ENCODE results near the gene USP24.
"Not testable (repeated sequence)": the region's sequence is repeated elsewhere in the genome, so short reads cannot be mapped to it uniquely, and the experiment has no call there.

The USP24 gene

GRCh38 chr1:55034476-55035133 lies 180.6 kb downstream of the USP24 start:
- peaks cover 12% of the 10 kb centered on the region for H3K36me3 Mint-ChIP-seq (ENCODE audit: low read depth)
- TF ChIP-seq, protein P1, sequence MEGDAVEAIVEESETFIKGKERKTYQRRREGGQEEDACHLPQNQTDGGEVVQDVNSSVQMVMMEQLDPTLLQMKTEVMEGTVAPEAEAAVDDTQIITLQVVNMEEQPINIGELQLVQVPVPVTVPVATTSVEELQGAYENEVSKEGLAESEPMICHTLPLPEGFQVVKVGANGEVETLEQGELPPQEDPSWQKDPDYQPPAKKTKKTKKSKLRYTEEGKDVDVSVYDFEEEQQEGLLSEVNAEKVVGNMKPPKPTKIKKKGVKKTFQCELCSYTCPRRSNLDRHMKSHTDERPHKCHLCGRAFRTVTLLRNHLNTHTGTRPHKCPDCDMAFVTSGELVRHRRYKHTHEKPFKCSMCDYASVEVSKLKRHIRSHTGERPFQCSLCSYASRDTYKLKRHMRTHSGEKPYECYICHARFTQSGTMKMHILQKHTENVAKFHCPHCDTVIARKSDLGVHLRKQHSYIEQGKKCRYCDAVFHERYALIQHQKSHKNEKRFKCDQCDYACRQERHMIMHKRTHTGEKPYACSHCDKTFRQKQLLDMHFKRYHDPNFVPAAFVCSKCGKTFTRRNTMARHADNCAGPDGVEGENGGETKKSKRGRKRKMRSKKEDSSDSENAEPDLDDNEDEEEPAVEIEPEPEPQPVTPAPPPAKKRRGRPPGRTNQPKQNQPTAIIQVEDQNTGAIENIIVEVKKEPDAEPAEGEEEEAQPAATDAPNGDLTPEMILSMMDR (IDR thresholded peaks at IDR 0.05) = no peak
- H3K27me3 Mint-ChIP-seq (ENCODE audit: low read depth, poor library complexity) = peaks cover 28% of the 10 kb centered on the region

GRCh38 chr1:55033265-55033614 lies 181.9 kb downstream of the USP24 start:
- H3K27me3 Mint-ChIP-seq (ENCODE audit: low read depth, poor library complexity) = peaks cover 18% of the 10 kb centered on the region
- peaks cover 12% of the 10 kb centered on the region for H3K36me3 Mint-ChIP-seq (ENCODE audit: low read depth)
- peak overlapping the region; percentile 13 for H3K27ac Mint-ChIP-seq
- TF ChIP-seq, protein P1 (IDR thresholded peaks at IDR 0.05) = no peak
- H3K9me3 Mint-ChIP-seq = peaks cover 22% of the 10 kb centered on the region
- H3K4me1 Mint-ChIP-seq = peaks cover 80% of the 10 kb centered on the region
- H3K4me3 Mint-ChIP-seq = no peak overlapping the region
- DNase-seq = no peak

More at GRCh38 chr1:55034476-55035133, 180.6 kb downstream of the USP24 start:
- Mint-ChIP-seq H3K4me3 (no peak overlapping the region), H3K27ac (peak overlapping the region; percentile 7), H3K9me3 (peaks cover 22% of the 10 kb centered on the region), H3K4me1 (peaks cover 87% of the 10 kb centered on the region)
- peak; percentile 56 for DNase-seq

- Mint-ChIP-seq H3K36me3 (ENCODE audit: low read depth) (peaks cover 12% of the 10 kb centered on the region), H3K9me3 (peaks cover 22% of the 10 kb centered on the region), H3K4me1 (peaks cover 73% of the 10 kb centered on the region), H3K27me3 (ENCODE audit: low read depth, poor library complexity) (peaks cover 16% of the 10 kb centered on the region)
- not testable (repeated sequence) for H3K4me3 Mint-ChIP-seq, DNase-seq, H3K27ac Mint-ChIP-seq
These were observed 184.1 kb downstream of the USP24 start for GRCh38 chr1:55031098-55031497.

GRCh38 chr1:55026682-55027081 lies 188.5 kb downstream of the USP24 start:
- H3K27ac Mint-ChIP-seq; DNase-seq; H3K4me3 Mint-ChIP-seq; H3K36me3 Mint-ChIP-seq (ENCODE audit: low read depth): not testable (repeated sequence)
- H3K27me3 Mint-ChIP-seq (ENCODE audit: low read depth, poor library complexity) = peaks cover 12% of the 10 kb centered on the region
- H3K9me3 Mint-ChIP-seq = peaks cover 20% of the 10 kb centered on the region
- H3K4me1 Mint-ChIP-seq = peaks cover 65% of the 10 kb centered on the region

DNA sequence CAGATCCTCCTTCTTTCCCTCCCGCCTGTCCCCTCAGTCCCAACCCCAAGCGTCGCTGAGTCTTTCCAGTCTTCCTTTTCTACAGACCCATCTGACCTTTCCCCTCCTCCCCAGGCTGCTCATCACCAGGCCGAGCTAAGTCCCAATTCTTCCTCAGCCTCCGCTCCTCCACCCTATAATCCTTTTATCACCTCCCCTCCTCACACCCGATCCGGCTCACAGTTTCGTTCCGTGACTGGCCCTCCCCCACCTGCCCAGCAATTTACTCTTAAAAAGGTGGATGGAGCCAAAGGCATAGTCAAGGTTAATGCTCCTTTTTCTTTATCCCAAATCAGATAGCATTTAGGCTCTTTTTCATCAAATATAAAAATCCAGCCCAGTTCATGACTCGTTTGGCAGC lies 191.0 kb downstream of the USP24 start:
- peak overlapping the region; percentile 5 for H3K4me3 Mint-ChIP-seq

GRCh38 chr1:55021942-55022546 lies 193.1 kb downstream of the USP24 start:
- peaks cover 38% of the 10 kb centered on the region for H3K4me1 Mint-ChIP-seq
- peaks cover 10% of the 10 kb centered on the region for H3K9me3 Mint-ChIP-seq
- no peak overlapping the region for H3K4me3 Mint-ChIP-seq
- peak overlapping the region; percentile 92 for H3K27ac Mint-ChIP-seq
- H3K36me3 Mint-ChIP-seq (ENCODE audit: low read depth) = no peaks in the 10 kb centered on the region
- TF ChIP-seq, protein P1 (IDR thresholded peaks at IDR 0.05) = peak; percentile 85
- peaks cover 20% of the 10 kb centered on the region for H3K27me3 Mint-ChIP-seq (ENCODE audit: low read depth, poor library complexity)
- peak; percentile 94 for DNase-seq

More for the DNA sequence above, 191.0 kb downstream of the USP24 start:
- not testable (repeated sequence) for H3K36me3 Mint-ChIP-seq (ENCODE audit: low read depth); H3K9me3 Mint-ChIP-seq; DNase-seq
- Mint-ChIP-seq H3K27me3 (ENCODE audit: low read depth, poor library complexity) (peaks cover 13% of the 10 kb centered on the region), H3K4me1 (peaks cover 45% of the 10 kb centered on the region), H3K27ac (peak overlapping the region; percentile 20)

GRCh38 chr1:55018395-55018794 lies 196.8 kb downstream of the USP24 start:
- Mint-ChIP-seq H3K4me1 (peaks cover 10% of the 10 kb centered on the region), H3K36me3 (ENCODE audit: low read depth) (no peaks in the 10 kb centered on the region), H3K27me3 (ENCODE audit: low read depth, poor library complexity) (peaks cover 44% of the 10 kb centered on the region), H3K9me3 (peaks cover 2% of the 10 kb centered on the region), H3K27ac (no peak overlapping the region), H3K4me3 (no peak overlapping the region)
- no peak for DNase-seq
- TF ChIP-seq, protein P1 (IDR thresholded peaks at IDR 0.05) = no peak

All from nephron progenitor cell (in vitro differentiated cells).